GM19193 (cell line): Measurements from ENCODE around the gene APOL2.

Experiments used
- POLR2A ChIP-seq: IDR thresholded peaks from 4 replicates; pipeline ENCODE4 v1.6.1; 2011; ENCODE audit not compliant: insufficient read depth, insufficient read length; ENCODE audit errors: extremely low read depth

APOL2 gene

GRCh38 chr22:36191106-36191836, 48.1 kb downstream of the APOL2 start:
- no peak for TF ChIP-seq POLR2A

GRCh38 chr22:36185828-36186624, 53.3 kb downstream of the APOL2 start:
- no peak for TF ChIP-seq POLR2A

- no peak for TF ChIP-seq POLR2A
These were observed 54.8 kb downstream of the APOL2 start for GRCh38 chr22:36184433-36185025.

- TF ChIP-seq POLR2A: no peak
These were observed 55.9 kb downstream of the APOL2 start for GRCh38 chr22:36183446-36183845.

- no peak for TF ChIP-seq POLR2A
These were observed 56.5 kb downstream of the APOL2 start for GRCh38 chr22:36182857-36183256.

- no peak for TF ChIP-seq POLR2A
These were observed 57.3 kb downstream of the APOL2 start for GRCh38 chr22:36182056-36182455.

- TF ChIP-seq POLR2A: no peak
These were observed 58.4 kb downstream of the APOL2 start for GRCh38 chr22:36180928-36181327.

- TF ChIP-seq POLR2A: no peak
These were observed 59.1 kb downstream of the APOL2 start for GRCh38 chr22:36180038-36180880.

- no peak for TF ChIP-seq POLR2A
These were observed 62.2 kb downstream of the APOL2 start for GRCh38 chr22:36177160-36177559.
